Liver (tissue), 9 donors: ENCODE measurements around the gene ADARB1. TPM values are rescaled to one million over a fixed set of nuclear protein-coding genes. Genes with fewer than 3 reads are reported as not detected.

Experiments
- DNase-seq: peaks from one replicate; pipeline ENCODE4 v3.0.0-alpha.2; 2017; ENCODE audit warnings: low spot score
- H3K27ac ChIP-seq, 2 donors: one replicate each; pipeline ENCODE4 v1.7.0; 2013; ENCODE audit warnings: inconsistent platforms in 2 of 2, low read length in 2 of 2, control low read depth in 1 of 2, low read depth in 1 of 2, mild to moderate bottlenecking in 1 of 2
- H3K27me3 ChIP-seq, 4 donors: one replicate each; pipeline versions ENCODE4 v1.6.1 to v1.7.0; 2013; ENCODE audit warnings: low read length in 3 of 4, inconsistent platforms in 1 of 4, mild to moderate bottlenecking in 1 of 4, moderate library complexity in 1 of 4; ENCODE audit not compliant: control insufficient read depth in 4 of 4, insufficient read depth in 4 of 4
- H3K36me3 ChIP-seq, 4 donors: one replicate each; pipeline versions ENCODE4 v1.6.1 to v1.7.0; 2013; ENCODE audit warnings: low read length in 3 of 4, mild to moderate bottlenecking in 3 of 4, low read depth in 1 of 4, moderate library complexity in 1 of 4; ENCODE audit not compliant: control insufficient read depth in 4 of 4, insufficient read depth in 3 of 4
- H3K4me1 ChIP-seq, 4 donors: one replicate each; pipeline versions ENCODE4 v1.6.1 to v1.7.0; 2013; ENCODE audit warnings: low read length in 3 of 4, mild to moderate bottlenecking in 3 of 4, moderate library complexity in 1 of 4; ENCODE audit not compliant: control insufficient read depth in 4 of 4, insufficient read depth in 4 of 4
- H3K4me3 ChIP-seq, 3 donors: one replicate each; pipeline versions ENCODE4 v1.6.1 to v1.7.0; 2013; ENCODE audit warnings: low read length in 3 of 3, control low read depth in 1 of 3, low read depth in 1 of 3, mild to moderate bottlenecking in 1 of 3
- H3K9ac ChIP-seq, 2 donors: one replicate each; pipeline ENCODE4 v1.7.0; 2013; ENCODE audit warnings: low read length in 2 of 2, mild to moderate bottlenecking in 2 of 2, moderate library complexity in 2 of 2, control low read depth in 1 of 2, low read depth in 1 of 2
- H3K9me3 ChIP-seq, 4 donors: one replicate each; pipeline versions ENCODE4 v1.6.1 to v1.7.0; 2013; ENCODE audit warnings: low read length in 3 of 4; ENCODE audit not compliant: control insufficient read depth in 4 of 4
- ATF3 ChIP-seq: IDR thresholded peaks from 2 replicates; pipeline ENCODE4 v1.6.1; 2016; ENCODE audit warnings: antibody characterized with exemption
- CTCF ChIP-seq: fragments of 150-350 bp; IDR thresholded peaks from 2 replicates; pipeline ENCODE4 v1.5.1; 2017; ENCODE audit warnings: improper control_type of control experiment, low read depth, low read length; ENCODE audit not compliant: missing input control
- EGR1 ChIP-seq, 2 donors: IDR thresholded peaks; 2 replicates each; pipeline ENCODE4 v1.6.1; 2016 to 2018; ENCODE audit warnings: antibody characterized with exemption in 2 of 2, low read depth in 2 of 2
- FOXA2 ChIP-seq: IDR thresholded peaks from 2 replicates; pipeline ENCODE4 v1.6.1; 2016; ENCODE audit warnings: antibody characterized with exemption
- GABPA ChIP-seq, 2 donors: IDR thresholded peaks in 1 of 2; conservative IDR thresholded peaks in 1 of 2; 2 replicates each; pipeline ENCODE4 v1.6.1; 2016; ENCODE audit warnings: antibody characterized with exemption in 2 of 2, mild to moderate bottlenecking in 1 of 2, moderate library complexity in 1 of 2
- HNF4A ChIP-seq, 2 donors: conservative IDR thresholded peaks; 2 replicates each; pipeline ENCODE4 v1.6.1; 2016; ENCODE audit warnings: antibody characterized with exemption in 2 of 2, mild to moderate bottlenecking in 2 of 2
- HNF4G ChIP-seq: IDR thresholded peaks from 2 replicates; pipeline ENCODE4 v1.6.1; 2016; ENCODE audit warnings: antibody characterized with exemption
- JUND ChIP-seq, 2 donors: IDR thresholded peaks; 2 replicates each; pipeline ENCODE4 v1.6.1; 2016; ENCODE audit warnings: antibody characterized with exemption in 2 of 2
- MAX ChIP-seq: IDR thresholded peaks from 2 replicates; pipeline ENCODE4 v1.6.1; 2016; ENCODE audit warnings: antibody characterized with exemption
- NR2F2 ChIP-seq: IDR thresholded peaks from 2 replicates; pipeline ENCODE4 v1.6.1; 2016; ENCODE audit warnings: antibody characterized with exemption
- RAD21 ChIP-seq, 2 donors: IDR thresholded peaks; 2 replicates each; pipeline ENCODE4 v1.6.1; 2016; ENCODE audit warnings: antibody characterized with exemption in 2 of 2, mild to moderate bottlenecking in 2 of 2
- REST ChIP-seq: IDR thresholded peaks from 2 replicates; pipeline ENCODE4 v1.6.1; 2016; ENCODE audit warnings: antibody characterized with exemption, mild to moderate bottlenecking
- RXRA ChIP-seq, 2 donors: IDR thresholded peaks; 2 replicates each; pipeline ENCODE4 v1.6.1; 2017 to 2018; ENCODE audit warnings: antibody characterized with exemption in 2 of 2, mild to moderate bottlenecking in 1 of 2
- SP1 ChIP-seq: IDR thresholded peaks from 2 replicates; pipeline ENCODE4 v1.6.1; 2018; ENCODE audit warnings: antibody characterized with exemption, mild to moderate bottlenecking
- TAF1 ChIP-seq: conservative IDR thresholded peaks from 2 replicates; pipeline ENCODE4 v1.6.1; 2016; ENCODE audit warnings: antibody characterized with exemption, mild to moderate bottlenecking
- YY1 ChIP-seq: IDR thresholded peaks from 2 replicates; pipeline ENCODE4 v1.6.1; 2016; ENCODE audit warnings: antibody characterized with exemption, mild to moderate bottlenecking
- ZBTB33 ChIP-seq: IDR thresholded peaks from 2 replicates; pipeline ENCODE4 v1.6.1; 2016; ENCODE audit warnings: antibody characterized with exemption
- WGBS: extraction: QIAGEN DNeasy Blood & Tissue Kit; methylation state at CpG from one replicate; pipeline ENCODE4 v1.1.7; 2013; 5-methylcytosine and 5-hydroxymethylcytosine counted together
- polyA plus RNA-seq, 2 donors: library from polyadenylated mRNA; stranded (reverse) in 1 of 2; unstranded in 1 of 2; fragments of 200-250 nt in 1 of 2; fragments of >200 nt in 1 of 2; fragmentation: Nextera tagmentation in 1 of 2; extraction: Ambion mirVana in 1 of 2; gene quantifications; one replicate each; pipeline versions ENCODE4 v1.2.1 to v1.2.3, GENCODE V29; 2013 to 2015
- total RNA-seq, 2 donors: library from RNA; depleted of rRNA; stranded (reverse); fragments of >200 nt; gene quantifications; one replicate each; pipeline ENCODE4 v1.2.3, GENCODE V29; 2014
- donor health status: healthy.
- donor health status: healthy.
- donor health status: healthy.
- donor health status: healthy.
- donor health status: healthy.

The ADARB1 gene
- total and polyA plus RNA-seq, 4 donors: 1.6 to 7.8 (median 2.9) TPM

- no peaks in the 10 kb centered on the region for H3K36me3 ChIP-seq
- H3K4me3 ChIP-seq: no peak overlapping the region
- WGBS: 69% methylated on average over 18 of the region's 18 CpGs
- DNase-seq: no peak
- no peaks in the 10 kb centered on the region for H3K27me3 ChIP-seq
- TF ChIP-seq CTCF (no peak), HNF4G (no peak), MAX (no peak), TAF1 (no peak), YY1 (no peak), JUND (IDR thresholded peaks at IDR 0.05) (no peak), FOXA2 (no peak), ATF3 (no peak), HNF4A (conservative IDR thresholded peaks at IDR 0.05) (no peak), EGR1 (IDR thresholded peaks at IDR 0.05; ENCODE audit: low read depth in 2 of 2) (no peak), GABPA (IDR thresholded peaks at IDR 0.05 in 1 of 2, conservative IDR thresholded peaks at IDR 0.05 in 1 of 2) (no peak)
- H3K4me1 ChIP-seq: no peaks in the 10 kb centered on the region
- no peak overlapping the region for H3K9ac ChIP-seq
- H3K27ac ChIP-seq: no peak overlapping the region
- H3K9me3 ChIP-seq: no peaks in the 10 kb centered on the region
Observed at GRCh38 chr21:45054227-45054926, 20.0 kb upstream of the ADARB1 start.

GRCh38 chr21:45054927-45055612 is 19.3 kb upstream of the ADARB1 start:
- no peak overlapping the region for H3K9ac ChIP-seq
- TF ChIP-seq YY1 (no peak), ATF3 (no peak), NR2F2 (no peak), RAD21 (IDR thresholded peaks at IDR 0.05) (no peak), TAF1 (no peak), JUND (IDR thresholded peaks at IDR 0.05) (no peak), CTCF (no peak), ZBTB33 (no peak), RXRA (IDR thresholded peaks at IDR 0.05) (no peak), SP1 (no peak), REST (no peak), HNF4A (conservative IDR thresholded peaks at IDR 0.05) (no peak), HNF4G (no peak), FOXA2 (no peak), EGR1 (IDR thresholded peaks at IDR 0.05; ENCODE audit: low read depth in 2 of 2) (no peak), GABPA (IDR thresholded peaks at IDR 0.05 in 1 of 2, conservative IDR thresholded peaks at IDR 0.05 in 1 of 2) (no peak)
- WGBS: 92% methylated on average over 37 of the region's 37 CpGs
- H3K4me1 ChIP-seq: no peaks in the 10 kb centered on the region
- H3K9me3 ChIP-seq: no peaks in the 10 kb centered on the region
- H3K27me3 ChIP-seq: no peaks in the 10 kb centered on the region
- H3K36me3 ChIP-seq: no peaks in the 10 kb centered on the region
- no peak overlapping the region for H3K4me3 ChIP-seq
- no peak overlapping the region for H3K27ac ChIP-seq
- DNase-seq: no peak
